HEK293T (cell line): ENCODE measurements around the gene PIK3IP1.

Experiments
- ARNT ChIP-seq: fragments of 450-650 bp; IDR thresholded peaks from 2 replicates; pipeline ENCODE4 v1.6.1; 2017; ENCODE audit warnings: mild to moderate bottlenecking
- BHLHE40 ChIP-seq: fragments of 450-650 bp; IDR thresholded peaks from 2 replicates; pipeline ENCODE4 v1.6.1; 2016; ENCODE audit warnings: mild to moderate bottlenecking, moderate library complexity, borderline replicate concordance
- CTBP1 ChIP-seq: fragments of 450-650 bp; IDR thresholded peaks from 2 replicates; pipeline ENCODE4 v1.6.1; 2016; ENCODE audit warnings: borderline replicate concordance
- ELF4 ChIP-seq: fragments of 450-650 bp; IDR thresholded peaks from 2 replicates; pipeline ENCODE4 v1.6.1; 2017; ENCODE audit warnings: antibody characterized with exemption
- FOXA1 ChIP-seq: fragments of 450-650 bp; IDR thresholded peaks from 2 replicates; pipeline ENCODE4 v1.6.1; 2016; ENCODE audit warnings: mild to moderate bottlenecking
- FOXK2 ChIP-seq: fragments of 450-650 bp; IDR thresholded peaks from 2 replicates; pipeline ENCODE4 v1.6.1; 2016; ENCODE audit warnings: mild to moderate bottlenecking
- FOXM1 ChIP-seq: fragments of 450-650 bp; IDR thresholded peaks from 2 replicates; pipeline ENCODE4 v1.6.1; 2017; ENCODE audit warnings: mild to moderate bottlenecking, borderline replicate concordance
- HDGF ChIP-seq: fragments of 450-650 bp; IDR thresholded peaks from 2 replicates; pipeline ENCODE4 v1.6.1; 2017; ENCODE audit warnings: antibody characterized with exemption, borderline replicate concordance
- NFRKB ChIP-seq: fragments of 450-650 bp; IDR thresholded peaks from 2 replicates; pipeline ENCODE4 v1.6.1; 2016; ENCODE audit warnings: mild to moderate bottlenecking, moderate library complexity
- SP1 ChIP-seq: fragments of 450-650 bp; IDR thresholded peaks from 2 replicates; pipeline ENCODE4 v1.6.1; 2017
- SUZ12 ChIP-seq: fragments of 450-650 bp; IDR thresholded peaks from 2 replicates; pipeline ENCODE4 v1.6.1; 2016; ENCODE audit warnings: mild to moderate bottlenecking
- TARDBP ChIP-seq: fragments of 450-650 bp; IDR thresholded peaks from 2 replicates; pipeline ENCODE4 v1.6.1; 2016
- ZNF384 ChIP-seq: fragments of 450-650 bp; IDR thresholded peaks from 2 replicates; pipeline ENCODE4 v1.6.1; 2016

DNA sequence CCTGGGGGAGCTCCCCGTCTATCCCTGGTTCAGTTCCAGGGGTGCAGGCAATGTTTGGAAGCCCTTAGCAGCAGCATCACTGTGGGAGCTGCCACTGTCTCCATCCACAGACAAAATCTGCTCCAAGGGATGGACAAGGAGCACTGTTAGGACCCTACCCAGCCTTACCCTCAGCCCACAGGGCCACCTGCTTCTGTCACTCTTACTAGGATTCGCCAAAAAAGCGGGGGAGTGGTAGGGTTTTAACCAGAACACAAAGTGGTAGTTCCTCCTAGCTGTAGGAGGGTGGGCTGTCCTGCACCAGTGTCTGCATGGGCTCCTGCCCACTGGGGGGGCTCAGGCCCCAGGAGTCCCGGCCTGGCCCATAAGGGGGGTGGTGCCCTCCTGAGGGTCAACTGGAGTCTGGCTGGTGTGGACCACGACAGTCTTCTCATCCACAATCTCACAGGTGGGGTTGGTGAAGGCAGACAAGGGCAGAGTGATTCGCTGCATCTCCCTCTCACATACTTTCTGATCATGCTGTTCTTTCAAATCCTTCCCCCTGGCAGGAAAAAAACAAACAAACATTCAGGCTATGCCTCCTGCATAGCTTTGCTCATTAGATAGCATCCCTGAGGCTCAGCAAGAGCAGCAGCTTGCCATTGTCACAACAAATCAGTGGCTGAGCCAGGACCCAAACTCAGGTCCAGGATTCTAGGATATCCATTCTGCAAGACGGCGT, 9.4 kb downstream of the PIK3IP1 start:
- no peak for TF ChIP-seq FOXA1
- no peak for TF ChIP-seq NFRKB
- no peak for TF ChIP-seq ZNF384
- TF ChIP-seq FOXM1 = no peak
- no peak for TF ChIP-seq HDGF
- no peak for TF ChIP-seq ARNT
- TF ChIP-seq TARDBP = no peak
- TF ChIP-seq SUZ12 = no peak
- no peak for TF ChIP-seq ELF4
- TF ChIP-seq CTBP1 = no peak
- TF ChIP-seq FOXK2 = no peak
- no peak for TF ChIP-seq BHLHE40
- TF ChIP-seq SP1 = no peak
